Upper lobe of left lung (tissue), 6 donors: ENCODE measurements around the gene RFC1. TPM values are rescaled to one million over a fixed set of nuclear protein-coding genes. Genes with fewer than 3 reads are reported as not detected.
"Not testable (repeated sequence)": the region's sequence is repeated elsewhere in the genome, so short reads cannot be mapped to it uniquely, and the experiment has no call there.

Experiments
- ATAC-seq, 2 donors: fragments of 200-7000 bp; cut with Tn5 transposase; one replicate each; pipeline ENCODE4 v1.9.1; 2022; ENCODE audit warnings: mild to moderate bottlenecking in 2 of 2, moderate library complexity in 2 of 2; ENCODE audit not compliant: low FRiP score in 2 of 2
- DNase-seq, 2 donors: peaks; one replicate each; pipeline ENCODE4 v3.0.0-alpha.2; 2019 to 2020
- H3K27ac ChIP-seq, 4 donors: fragments of 200-600 bp; sonication (generic); one replicate each; pipeline ENCODE4 v1.5.1; 2016 to 2019
- H3K27me3 ChIP-seq, 4 donors: fragments of 200-600 bp; sonication (generic); one replicate each; pipeline ENCODE4 v1.5.1; 2017 to 2019
- H3K36me3 ChIP-seq, 4 donors: fragments of 200-600 bp; sonication (generic); one replicate each; pipeline ENCODE4 v1.5.1; 2016 to 2019
- H3K4me1 ChIP-seq, 4 donors: fragments of 200-600 bp; sonication (generic); one replicate each; pipeline ENCODE4 v1.5.1; 2018 to 2019
- H3K4me3 ChIP-seq, 4 donors: fragments of 200-600 bp; sonication (generic); one replicate each; pipeline ENCODE4 v1.5.1; 2017 to 2019; ENCODE audit warnings: mild to moderate bottlenecking in 2 of 4, moderate library complexity in 1 of 4
- H3K9me3 ChIP-seq, 4 donors: fragments of 200-600 bp; sonication (generic); one replicate each; pipeline ENCODE4 v1.5.1; 2018 to 2019
- EP300 ChIP-seq, 4 donors: sonication (generic); formaldehyde crosslinking; IDR thresholded peaks; one replicate each; pipeline ENCODE4 v1.5.1; 2017; ENCODE audit warnings: antibody characterized with exemption in 4 of 4, control low read depth in 2 of 4
- POLR2A ChIP-seq, 4 donors: fragments of 450-650 bp; IDR thresholded peaks; one replicate each; pipeline ENCODE4 v1.5.1; 2016 to 2017; ENCODE audit warnings: antibody characterized with exemption in 4 of 4, mild to moderate bottlenecking in 2 of 4
- POLR2AphosphoS5 ChIP-seq, 2 donors: sonication (generic); formaldehyde crosslinking; IDR thresholded peaks; one replicate each; pipeline ENCODE4 v1.5.1; 2017; ENCODE audit warnings: antibody characterized with exemption in 2 of 2
- WGBS, 2 donors: methylation state at CpG; one replicate each; pipeline ENCODE4 v1.1.5; 2017 to 2018; 5-methylcytosine and 5-hydroxymethylcytosine counted together
- total RNA-seq, 6 donors: library from RNA; depleted of rRNA in 4 of 6; stranded (reverse); fragments of >200 nt in 4 of 6; gene quantifications; one replicate each; pipeline versions ENCODE4 v1.1.0 to v1.2.1, GENCODE V29; 2016 to 2021
- TF ChIP-seq, protein P1 (sequence below), 6 experiments: fragments of 450-650 bp in 4 of 6; fragments of 200-600 bp in 2 of 6; sonication (generic) in 2 of 6; IDR thresholded peaks; one replicate each; pipeline ENCODE4 v1.5.1; 2016 to 2019; ENCODE audit warnings: antibody characterized with exemption in 6 of 6
- donor health status: DM: no; HTN: no; CAD: no; lungs with moderate emphysema.
- donor health status: DM: no; HTN: yes; CAD: no; lungs with severe emphysema.

The RFC1 gene
- total RNA-seq, 6 donors from 2014 or later = 33.0 to 127 (median 44.4) TPM

DNA sequence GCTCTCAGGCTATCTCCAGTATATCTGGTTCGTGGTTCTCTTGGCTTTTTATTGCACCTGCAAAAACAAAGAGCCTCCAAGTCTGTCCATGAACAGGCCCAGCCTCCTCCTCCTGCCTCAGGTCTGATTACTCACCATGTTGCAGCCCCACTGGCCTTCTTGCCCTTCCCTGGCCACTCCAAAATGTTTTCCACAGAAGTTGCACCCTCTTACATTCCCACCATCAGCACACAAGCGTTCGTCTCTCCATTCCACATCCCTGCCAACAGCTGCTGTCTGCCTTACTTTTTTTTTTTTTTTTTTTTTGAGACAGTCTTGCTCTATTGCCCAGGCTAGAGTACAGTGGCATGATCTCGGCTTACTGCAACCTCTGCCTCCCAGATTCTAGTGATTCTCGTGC lies 86.7 kb downstream of the RFC1 start:
- DNase-seq = no peak
- H3K27me3 ChIP-seq = no peaks in the 10 kb centered on the region
- WGBS, 2 donors = 91 to 92% methylated on average over 5 of the region's 5 CpGs
- H3K27ac ChIP-seq = no peak overlapping the region
- TF ChIP-seq, protein P1, sequence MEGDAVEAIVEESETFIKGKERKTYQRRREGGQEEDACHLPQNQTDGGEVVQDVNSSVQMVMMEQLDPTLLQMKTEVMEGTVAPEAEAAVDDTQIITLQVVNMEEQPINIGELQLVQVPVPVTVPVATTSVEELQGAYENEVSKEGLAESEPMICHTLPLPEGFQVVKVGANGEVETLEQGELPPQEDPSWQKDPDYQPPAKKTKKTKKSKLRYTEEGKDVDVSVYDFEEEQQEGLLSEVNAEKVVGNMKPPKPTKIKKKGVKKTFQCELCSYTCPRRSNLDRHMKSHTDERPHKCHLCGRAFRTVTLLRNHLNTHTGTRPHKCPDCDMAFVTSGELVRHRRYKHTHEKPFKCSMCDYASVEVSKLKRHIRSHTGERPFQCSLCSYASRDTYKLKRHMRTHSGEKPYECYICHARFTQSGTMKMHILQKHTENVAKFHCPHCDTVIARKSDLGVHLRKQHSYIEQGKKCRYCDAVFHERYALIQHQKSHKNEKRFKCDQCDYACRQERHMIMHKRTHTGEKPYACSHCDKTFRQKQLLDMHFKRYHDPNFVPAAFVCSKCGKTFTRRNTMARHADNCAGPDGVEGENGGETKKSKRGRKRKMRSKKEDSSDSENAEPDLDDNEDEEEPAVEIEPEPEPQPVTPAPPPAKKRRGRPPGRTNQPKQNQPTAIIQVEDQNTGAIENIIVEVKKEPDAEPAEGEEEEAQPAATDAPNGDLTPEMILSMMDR (IDR thresholded peaks at IDR 0.05) = no peak
- no peak for TF ChIP-seq POLR2A (IDR thresholded peaks at IDR 0.05)
- TF ChIP-seq EP300 (IDR thresholded peaks at IDR 0.05) = no peak
- TF ChIP-seq POLR2AphosphoS5 (IDR thresholded peaks at IDR 0.05) = no peak
- H3K9me3 ChIP-seq = no peaks in the 10 kb centered on the region
- no peak overlapping the region for H3K4me3 ChIP-seq
- no peaks in the 10 kb centered on the region for H3K4me1 ChIP-seq
- no peak for ATAC-seq
- peaks cover 3 to 60% (median 17%) of the 10 kb centered on the region in 4 donors for H3K36me3 ChIP-seq

DNA sequence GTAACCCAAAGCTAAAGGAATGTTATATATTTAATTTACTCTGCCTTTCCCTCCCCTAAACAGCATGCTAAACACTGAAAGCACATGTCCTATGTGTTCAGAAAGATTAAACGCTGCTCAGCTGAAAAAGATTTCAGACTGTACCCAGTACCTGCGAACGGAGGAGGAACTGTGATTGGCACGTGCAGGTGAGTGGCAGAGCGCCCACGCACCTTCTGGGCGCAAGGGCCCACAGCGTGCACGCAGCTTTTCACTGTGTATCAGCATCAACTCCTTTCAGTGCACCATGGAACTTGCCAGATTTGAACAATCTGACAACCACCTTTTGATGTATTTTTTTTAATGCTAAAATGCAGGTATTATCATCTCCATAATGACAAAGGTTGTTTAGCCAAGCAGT lies 87.7 kb downstream of the RFC1 start:
- no peak overlapping the region for H3K27ac ChIP-seq
- no peaks in the 10 kb centered on the region for H3K4me1 ChIP-seq
- no peak overlapping the region for H3K4me3 ChIP-seq
- H3K36me3 ChIP-seq = peaks cover 12 to 69% (median 22%) of the 10 kb centered on the region in 4 donors
- no peaks in the 10 kb centered on the region for H3K9me3 ChIP-seq
- TF ChIP-seq POLR2AphosphoS5 (IDR thresholded peaks at IDR 0.05) (no peak), EP300 (IDR thresholded peaks at IDR 0.05) (no peak), POLR2A (IDR thresholded peaks at IDR 0.05) (no peak)
- TF ChIP-seq, protein P1 (IDR thresholded peaks at IDR 0.05) = no peak
- no peaks in the 10 kb centered on the region for H3K27me3 ChIP-seq
- WGBS, 2 donors = 94 to 95% methylated on average over 9 of the region's 9 CpGs
- ATAC-seq = no peak
- peak in 1 of 2 donors; percentile 50 for DNase-seq

DNA sequence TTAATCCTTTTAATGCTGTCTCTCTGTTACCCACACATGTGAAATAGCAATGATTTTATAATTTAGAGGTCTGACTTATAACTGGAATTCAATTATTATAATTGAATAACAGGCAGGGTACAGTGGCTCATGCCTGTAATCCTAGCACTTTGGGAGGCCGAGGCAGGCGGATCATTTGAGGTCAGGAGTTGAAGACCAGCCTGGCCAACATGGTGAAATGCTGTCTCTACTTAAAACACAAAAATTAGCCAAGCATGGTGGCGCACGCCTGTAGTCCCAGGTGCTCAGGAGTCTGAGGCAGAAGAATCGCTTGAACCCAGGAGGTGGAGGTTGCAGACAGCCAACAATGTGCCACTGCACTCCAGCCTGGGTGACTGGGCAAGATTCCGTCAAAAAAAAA lies 88.5 kb downstream of the RFC1 start:
- H3K4me1 ChIP-seq, H3K27ac ChIP-seq, H3K27me3 ChIP-seq, DNase-seq, ATAC-seq, H3K4me3 ChIP-seq, H3K9me3 ChIP-seq: not testable (repeated sequence)
- WGBS, 2 donors = 88 to 91% methylated on average over 6 of the region's 6 CpGs
- peaks cover 17 to 77% (median 30%) of the 10 kb centered on the region in 4 donors for H3K36me3 ChIP-seq

DNA sequence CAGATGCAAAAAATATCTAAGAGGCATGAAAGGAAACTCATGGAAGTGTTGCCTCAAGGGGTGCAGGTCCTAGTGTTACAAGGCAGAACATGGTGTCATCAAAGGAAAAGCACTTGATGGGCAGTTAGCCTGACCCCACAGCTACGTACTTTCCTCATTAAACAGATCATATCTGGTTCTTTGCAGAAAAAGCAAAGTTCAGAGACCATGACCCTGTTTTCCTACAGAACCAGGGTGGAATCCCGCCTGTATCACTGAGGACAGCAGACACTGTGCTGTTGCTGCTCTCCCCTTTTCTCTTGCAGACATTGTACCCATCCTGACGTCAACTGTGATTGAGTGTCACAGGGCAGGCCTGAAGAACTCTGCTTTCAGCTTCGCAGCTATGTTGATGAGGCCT lies 91.7 kb downstream of the RFC1 start:
- Histone ChIP-seq H3K4me3 (no peak overlapping the region), H3K27me3 (no peaks in the 10 kb centered on the region), H3K9me3 (no peaks in the 10 kb centered on the region), H3K4me1 (no peaks in the 10 kb centered on the region), H3K27ac (no peak overlapping the region), H3K36me3 (peaks cover 22 to 88% (median 36%) of the 10 kb centered on the region in 4 donors)
- WGBS, 2 donors = 96% methylated on average over 4 of the region's 4 CpGs
- ATAC-seq (no peak), DNase-seq (no peak)
- TF ChIP-seq POLR2AphosphoS5 (IDR thresholded peaks at IDR 0.05) (no peak), EP300 (IDR thresholded peaks at IDR 0.05) (no peak), POLR2A (IDR thresholded peaks at IDR 0.05) (no peak)
- TF ChIP-seq, protein P1 (IDR thresholded peaks at IDR 0.05) = no peak

DNA sequence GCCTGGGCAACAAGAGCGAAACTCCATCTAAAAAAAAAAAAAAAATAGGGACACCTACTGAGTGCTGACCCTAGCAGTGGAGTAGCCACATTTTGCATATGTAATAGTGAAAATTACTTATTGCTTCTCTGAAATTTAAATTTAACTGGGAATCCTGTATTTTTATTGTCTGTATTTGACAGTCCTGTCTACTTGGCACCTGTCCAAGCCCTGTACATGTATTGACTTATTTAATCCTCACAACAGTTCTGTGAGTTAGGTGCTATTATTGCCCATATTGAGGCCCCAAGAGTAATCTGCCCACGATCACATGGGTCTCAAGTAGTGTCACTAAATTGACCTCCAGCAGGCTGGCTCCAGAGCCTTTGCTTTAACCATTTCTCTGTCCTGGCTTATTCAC lies 102.3 kb downstream of the RFC1 start:
- 82 to 89% methylated on average over 2 of the region's 2 CpGs for WGBS, 2 donors
- no peak for ATAC-seq

More for the DNA sequence above, 102.3 kb downstream of the RFC1 start:
- Histone ChIP-seq H3K9me3 (no peaks in the 10 kb centered on the region), H3K27ac (no peak overlapping the region), H3K4me3 (no peak overlapping the region), H3K4me1 (no peaks in the 10 kb centered on the region), H3K36me3 (peaks cover 0 to 25% (median 4%) of the 10 kb centered on the region in 4 donors), H3K27me3 (no peaks in the 10 kb centered on the region)
- no peak for TF ChIP-seq POLR2A (IDR thresholded peaks at IDR 0.05)
- no peak for TF ChIP-seq EP300 (IDR thresholded peaks at IDR 0.05)
- TF ChIP-seq, protein P1 (IDR thresholded peaks at IDR 0.05) = no peak
- TF ChIP-seq POLR2AphosphoS5 (IDR thresholded peaks at IDR 0.05) = no peak
- no peak for DNase-seq
